Neuron (in vitro differentiated cells): Measurements from ENCODE around the gene TNFSF13B.
"Not testable (repeated sequence)": the region's sequence is repeated elsewhere in the genome, so short reads cannot be mapped to it uniquely, and the experiment has no call there.

ENCODE experiments used
- H2AFZ ChIP-seq: one replicate; pipeline ENCODE4 v1.6.1; 2013; ENCODE audit warnings: low read depth, mild to moderate bottlenecking, inconsistent platforms, low read length, moderate library complexity
- H3K27me3 ChIP-seq: one replicate; pipeline ENCODE4 v1.6.1; 2013; ENCODE audit warnings: low read length; ENCODE audit not compliant: insufficient read depth
- H3K36me3 ChIP-seq: one replicate; pipeline ENCODE4 v1.6.1; 2013; ENCODE audit warnings: low read length; ENCODE audit not compliant: insufficient read depth
- H3K4me1 ChIP-seq: one replicate; pipeline ENCODE4 v1.6.1; 2013; ENCODE audit warnings: low read length; ENCODE audit not compliant: insufficient read depth
- H3K4me3 ChIP-seq: 2 replicates; pipeline ENCODE4 v1.5.1; 2013; ENCODE audit warnings: mild to moderate bottlenecking, low read length, moderate library complexity
- H3K9me3 ChIP-seq: one replicate; pipeline ENCODE4 v1.6.1; 2013; ENCODE audit warnings: low read length

Gene TNFSF13B

DNA sequence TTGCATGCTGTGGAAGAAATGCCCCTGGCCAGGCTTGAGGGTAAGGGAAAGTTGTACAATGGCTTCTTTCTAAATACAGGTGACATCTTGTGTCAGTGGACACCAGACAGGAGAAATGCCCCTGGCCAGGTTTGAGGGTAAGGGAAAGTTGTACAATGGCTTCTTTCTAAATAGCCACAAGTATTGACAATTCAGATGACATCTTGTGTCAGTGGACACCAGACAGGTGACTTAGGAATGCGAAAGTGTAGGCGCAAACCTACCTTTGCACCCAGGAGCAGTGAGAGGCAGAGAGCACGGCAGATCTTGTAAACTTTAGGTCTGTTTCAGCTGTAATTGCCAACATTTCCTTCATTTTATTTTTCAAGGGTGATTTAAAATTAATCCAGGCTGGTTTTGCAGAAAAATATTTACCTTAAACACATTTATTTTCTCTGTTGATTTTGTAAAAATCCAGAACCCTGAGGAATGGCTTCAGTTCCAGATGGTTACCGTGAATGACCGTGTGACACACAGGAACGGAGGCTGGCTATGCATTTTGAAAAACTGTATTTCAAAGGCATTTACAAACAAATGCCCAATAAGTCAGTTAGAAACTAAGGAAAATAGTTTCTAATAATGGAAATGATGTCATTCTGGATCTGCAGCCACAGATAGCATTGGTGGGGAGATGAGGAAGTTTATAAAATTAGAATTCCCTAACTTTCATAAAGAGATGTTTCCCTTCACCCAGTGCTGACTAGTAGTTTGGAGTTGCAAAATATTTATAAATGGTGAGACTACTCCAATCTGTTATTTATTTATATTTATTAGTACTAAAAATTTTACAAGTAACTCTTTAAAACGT is 34.9 kb downstream of the TNFSF13B start:
- H3K4me3 ChIP-seq, result no peak overlapping the region
- no peaks in the 10 kb centered on the region for H3K27me3 ChIP-seq
- no peaks in the 10 kb centered on the region for H3K9me3 ChIP-seq
- H3K36me3 ChIP-seq, result no peaks in the 10 kb centered on the region
- H3K4me1 ChIP-seq, result no peaks in the 10 kb centered on the region
- H2AFZ ChIP-seq, result no peak overlapping the region

GRCh38 chr13:108305655-108306054 is 36.1 kb downstream of the TNFSF13B start:
- Histone ChIP-seq H3K27me3 (no peaks in the 10 kb centered on the region), H3K9me3 (no peaks in the 10 kb centered on the region), H2AFZ (no peak overlapping the region), H3K36me3 (no peaks in the 10 kb centered on the region), H3K4me3 (no peak overlapping the region), H3K4me1 (no peaks in the 10 kb centered on the region)

DNA sequence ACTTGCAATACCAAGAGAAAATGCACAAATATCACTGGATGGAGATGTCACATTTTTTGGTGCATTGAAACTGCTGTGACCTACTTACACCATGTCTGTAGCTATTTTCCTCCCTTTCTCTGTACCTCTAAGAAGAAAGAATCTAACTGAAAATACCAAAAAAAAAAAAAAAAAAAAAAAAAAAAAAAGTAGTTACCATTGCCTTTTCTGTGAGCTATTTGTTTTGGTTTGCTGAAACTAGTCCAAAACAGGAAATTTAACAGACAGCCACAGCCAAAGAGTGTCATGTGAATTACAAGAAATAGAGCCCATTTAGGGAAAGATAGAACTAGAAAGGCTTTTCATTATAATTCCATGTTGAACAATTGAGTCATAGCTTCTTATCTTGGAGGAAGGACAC is 37.3 kb downstream of the TNFSF13B start:
- Histone ChIP-seq H3K36me3 (no peaks in the 10 kb centered on the region), H3K9me3 (no peaks in the 10 kb centered on the region), H3K27me3 (no peaks in the 10 kb centered on the region)

DNA sequence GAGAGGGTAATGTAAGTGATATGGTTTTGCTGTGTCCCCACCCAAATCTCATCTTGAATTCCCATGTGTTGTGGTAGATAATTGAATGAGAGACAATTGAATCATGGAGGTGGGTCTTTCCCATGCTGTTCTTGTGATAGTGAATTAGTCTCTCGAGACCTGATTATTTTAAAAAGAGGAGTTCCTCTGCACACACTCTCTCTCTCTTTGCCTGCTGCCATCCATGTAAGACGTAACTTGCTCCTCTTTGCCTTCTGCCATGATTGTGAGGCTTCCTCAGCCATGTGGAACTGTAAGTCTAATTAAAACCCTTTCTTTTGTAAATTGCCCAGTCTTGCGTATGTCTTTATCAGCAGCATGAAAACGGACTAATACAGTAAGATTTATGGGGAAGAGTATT is 42.1 kb downstream of the TNFSF13B start:
- H3K36me3 ChIP-seq, H3K27me3 ChIP-seq, H2AFZ ChIP-seq, H3K4me1 ChIP-seq, H3K9me3 ChIP-seq, H3K4me3 ChIP-seq: not testable (repeated sequence)

More for the DNA sequence above, 37.3 kb downstream of the TNFSF13B start:
- Histone ChIP-seq H3K4me1 (no peaks in the 10 kb centered on the region), H2AFZ (no peak overlapping the region), H3K4me3 (no peak overlapping the region)

GRCh38 chr13:108313382-108313781 is 43.9 kb downstream of the TNFSF13B start:
- H3K36me3 ChIP-seq, result no peaks in the 10 kb centered on the region
- H3K9me3 ChIP-seq, result no peaks in the 10 kb centered on the region
- no peaks in the 10 kb centered on the region for H3K4me1 ChIP-seq
- H2AFZ ChIP-seq, result no peak overlapping the region
- H3K27me3 ChIP-seq, result no peaks in the 10 kb centered on the region
- H3K4me3 ChIP-seq, result no peak overlapping the region

DNA sequence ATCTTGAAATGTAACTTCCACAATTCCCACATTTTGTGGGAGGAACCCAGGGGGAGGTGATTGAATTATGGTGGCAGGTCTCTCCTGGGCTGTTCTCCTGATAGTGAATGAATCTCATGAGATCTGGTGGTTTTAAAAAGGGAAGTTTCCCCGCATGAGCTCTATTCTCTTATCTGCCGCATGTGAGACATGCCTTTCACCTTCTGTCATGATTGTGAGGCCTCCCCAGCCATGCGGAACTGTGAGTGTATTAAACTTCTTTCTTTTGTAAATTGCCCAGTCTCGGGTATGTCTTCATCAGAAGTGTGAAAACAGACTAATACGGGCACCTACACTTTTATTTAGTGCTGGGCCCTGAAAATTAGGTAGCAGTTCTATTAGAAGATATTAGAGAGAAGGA is 45.8 kb downstream of the TNFSF13B start:
- Histone ChIP-seq H2AFZ (no peak overlapping the region), H3K9me3 (no peaks in the 10 kb centered on the region), H3K4me1 (no peaks in the 10 kb centered on the region), H3K27me3 (no peaks in the 10 kb centered on the region), H3K4me3 (no peak overlapping the region), H3K36me3 (no peaks in the 10 kb centered on the region)

DNA sequence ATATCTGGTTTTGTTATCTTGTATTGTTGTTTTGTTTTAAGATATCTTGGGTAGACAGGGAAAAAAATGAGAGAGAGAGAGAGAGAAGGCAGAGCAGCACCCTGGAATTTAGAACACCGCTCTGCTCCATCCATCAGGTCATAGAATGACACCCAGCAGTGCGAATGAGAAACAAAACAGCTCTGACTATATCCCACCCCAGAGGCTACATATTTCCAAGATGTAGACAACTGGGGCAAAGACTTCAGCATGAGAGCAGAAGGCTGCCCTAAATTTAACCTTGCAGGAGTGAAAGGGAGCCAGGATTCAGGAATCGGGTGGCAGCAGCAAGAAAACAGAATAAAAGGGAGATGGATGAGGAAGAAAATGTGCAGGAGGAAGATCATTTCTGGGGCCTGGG is 46.5 kb downstream of the TNFSF13B start:
- Histone ChIP-seq H3K27me3 (no peaks in the 10 kb centered on the region), H3K9me3 (no peaks in the 10 kb centered on the region), H3K4me1 (no peaks in the 10 kb centered on the region), H3K36me3 (no peaks in the 10 kb centered on the region), H3K4me3 (no peak overlapping the region), H2AFZ (no peak overlapping the region)

DNA sequence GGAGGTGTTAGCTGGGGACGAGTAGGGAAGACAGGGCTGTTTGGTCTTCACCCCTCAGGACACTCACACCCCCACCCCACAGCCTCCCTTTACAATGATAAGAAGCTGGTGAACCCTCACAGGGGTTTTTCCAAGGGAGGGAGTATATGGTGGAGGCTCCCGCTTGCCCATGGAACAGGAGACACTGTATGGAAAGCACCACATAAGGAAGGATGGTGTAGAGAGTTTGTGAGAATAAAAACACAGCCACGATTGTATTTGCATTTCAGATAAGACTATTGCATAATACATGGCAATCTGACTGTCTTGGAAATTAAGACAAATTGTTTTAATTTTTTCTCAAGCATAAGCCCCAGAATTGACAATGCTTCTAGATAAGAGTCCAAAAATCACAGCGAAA is 46.9 kb downstream of the TNFSF13B start:
- Histone ChIP-seq H3K36me3 (no peaks in the 10 kb centered on the region), H3K9me3 (no peaks in the 10 kb centered on the region), H3K4me1 (no peaks in the 10 kb centered on the region), H3K4me3 (no peak overlapping the region), H2AFZ (no peak overlapping the region), H3K27me3 (no peaks in the 10 kb centered on the region)

- Histone ChIP-seq H3K27me3 (no peaks in the 10 kb centered on the region), H3K36me3 (no peaks in the 10 kb centered on the region), H3K4me1 (no peaks in the 10 kb centered on the region), H3K4me3 (no peak overlapping the region), H2AFZ (no peak overlapping the region), H3K9me3 (no peaks in the 10 kb centered on the region)
These were observed 52.8 kb downstream of the TNFSF13B start for GRCh38 chr13:108322206-108322824.

DNA sequence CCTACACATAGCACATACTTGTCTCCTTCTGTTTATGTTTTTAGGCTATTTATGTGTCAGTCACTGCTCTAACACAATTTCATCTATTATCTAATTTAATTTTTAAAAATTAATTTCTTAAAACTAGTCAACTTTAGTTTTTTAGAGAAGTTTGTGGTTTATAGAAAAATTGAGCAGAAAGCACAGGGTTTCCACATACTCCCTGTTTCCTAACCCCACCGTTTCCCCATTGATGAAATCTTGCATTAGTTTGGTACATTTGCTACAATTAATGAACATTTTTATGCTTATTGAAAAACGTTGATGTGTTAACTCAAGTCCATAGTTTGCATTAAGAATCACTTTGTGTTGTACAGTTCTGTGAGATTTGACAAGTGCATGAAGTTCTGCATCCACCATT is 53.5 kb downstream of the TNFSF13B start:
- no peaks in the 10 kb centered on the region for H3K4me1 ChIP-seq

DNA sequence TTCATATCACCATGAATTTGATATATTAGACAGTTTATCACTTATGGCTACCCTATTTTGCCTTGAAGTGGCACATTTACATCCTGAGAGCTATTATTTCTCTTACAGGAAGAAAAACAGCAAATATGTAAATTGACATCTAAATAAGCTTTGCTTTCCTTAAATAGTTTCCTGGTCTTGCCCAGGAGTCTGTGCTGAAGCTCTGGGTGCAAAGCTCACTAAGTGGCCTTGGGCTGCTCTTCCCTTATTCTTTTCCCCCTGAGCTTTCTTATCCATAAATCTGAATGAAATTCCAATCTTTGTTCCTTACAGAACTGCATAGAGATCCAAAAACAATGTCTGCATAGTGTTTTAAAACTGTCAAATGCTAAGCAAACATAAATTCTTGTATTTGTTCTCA is 56.3 kb downstream of the TNFSF13B start:
- Histone ChIP-seq H3K4me1 (no peaks in the 10 kb centered on the region), H3K27me3 (no peaks in the 10 kb centered on the region), H2AFZ (no peak overlapping the region), H3K4me3 (no peak overlapping the region), H3K36me3 (no peaks in the 10 kb centered on the region), H3K9me3 (no peaks in the 10 kb centered on the region)

More for the DNA sequence above, 53.5 kb downstream of the TNFSF13B start:
- Histone ChIP-seq H3K9me3 (no peaks in the 10 kb centered on the region), H3K4me3 (no peak overlapping the region), H2AFZ (no peak overlapping the region), H3K36me3 (no peaks in the 10 kb centered on the region), H3K27me3 (no peaks in the 10 kb centered on the region)

GRCh38 chr13:108326309-108326708 is 56.8 kb downstream of the TNFSF13B start:
- Histone ChIP-seq H3K36me3 (no peaks in the 10 kb centered on the region), H3K4me1 (no peaks in the 10 kb centered on the region), H3K4me3 (no peak overlapping the region), H3K27me3 (no peaks in the 10 kb centered on the region), H2AFZ (no peak overlapping the region), H3K9me3 (no peaks in the 10 kb centered on the region)

DNA sequence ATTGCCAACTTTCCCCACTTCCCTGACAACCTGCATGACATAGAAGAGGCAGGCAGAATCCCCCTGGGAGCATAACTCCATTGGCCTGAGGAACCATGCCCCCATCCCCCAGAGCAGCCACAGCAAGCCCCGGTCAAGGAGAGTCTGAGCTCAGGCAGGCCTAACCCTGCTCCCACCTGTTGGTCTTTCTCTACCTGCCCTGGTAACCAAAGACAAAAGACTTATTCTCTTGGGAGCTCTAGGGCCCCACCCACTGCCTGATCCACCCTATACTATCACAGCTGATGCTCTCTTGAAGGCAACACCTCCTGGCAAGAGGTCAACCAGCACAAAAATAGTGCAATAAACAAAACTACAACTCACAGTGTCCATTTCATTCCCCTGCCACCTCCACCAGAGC is 59.3 kb downstream of the TNFSF13B start:
- Histone ChIP-seq H3K27me3 (no peaks in the 10 kb centered on the region), H3K36me3 (no peaks in the 10 kb centered on the region), H3K9me3 (no peaks in the 10 kb centered on the region), H3K4me3 (no peak overlapping the region), H3K4me1 (no peaks in the 10 kb centered on the region), H2AFZ (no peak overlapping the region)
